HepG2 (cell line): ENCODE results near the gene SLC34A3. TPM values are rescaled to one million over a fixed set of nuclear protein-coding genes. Genes with fewer than 3 reads are reported as not detected.

ENCODE experiments used
- ATF7-NPFF ChIP-seq: sonication (generic); formaldehyde crosslinking; IDR thresholded peaks from 2 replicates; pipeline ENCODE4 v1.8.1; 2023; ENCODE audit warnings: mild to moderate bottlenecking, low read depth, missing genetic modification reagents, moderate library complexity
- EHMT2 ChIP-seq: fragments of 200-600 bp; sonication (generic); IDR thresholded peaks from 2 replicates; pipeline ENCODE4 v1.7.0; 2017; ENCODE audit warnings: antibody characterized with exemption, low read depth, low read length, borderline replicate concordance
- FOSL2 ChIP-seq: sonication (generic); formaldehyde crosslinking; IDR thresholded peaks from 2 replicates; pipeline ENCODE4 v1.4.0; 2020; ENCODE audit warnings: missing genetic modification reagents
- GABPB1 ChIP-seq: IDR thresholded peaks from 2 replicates; pipeline ENCODE4 v1.6.1; 2016; ENCODE audit warnings: mild to moderate bottlenecking, missing genetic modification reagents, moderate library complexity, missing compliant biosample characterization
- GZF1 ChIP-seq: sonication (generic); formaldehyde crosslinking; IDR thresholded peaks from 2 replicates; pipeline ENCODE4 v1.5.1; 2020; ENCODE audit warnings: mild to moderate bottlenecking, missing genetic modification reagents
- HDAC6 ChIP-seq: fragments of 200-600 bp; sonication (generic); IDR thresholded peaks from 2 replicates; pipeline ENCODE4 v1.7.0; 2017; ENCODE audit warnings: mild to moderate bottlenecking, antibody characterized with exemption, low read length, low read depth
- KLF11 ChIP-seq: IDR thresholded peaks from 2 replicates; pipeline ENCODE4 v1.6.1; 2016; ENCODE audit warnings: missing compliant biosample characterization
- MTA1 ChIP-seq: sonication (generic); formaldehyde crosslinking; IDR thresholded peaks from 2 replicates; pipeline ENCODE4 v1.4.0; 2020; ENCODE audit warnings: missing genetic modification reagents, mild to moderate bottlenecking, borderline replicate concordance
- SAP130 ChIP-seq: IDR thresholded peaks from 2 replicates; pipeline ENCODE4 v1.6.1; 2016; ENCODE audit warnings: low read depth
- SIN3B ChIP-seq: fragments of 150-350 bp; IDR thresholded peaks from 2 replicates; pipeline ENCODE4 v1.6.1; 2014; ENCODE audit warnings: low read length
- TCF12 ChIP-seq, 2 experiments: fragments of 450-650 bp in 1 of 2; sonication (generic) in 1 of 2; formaldehyde crosslinking in 1 of 2; IDR thresholded peaks; 2 replicates each; pipeline versions ENCODE4 v1.6.1 to v1.8.0; 2017 to 2022; ENCODE audit warnings: antibody characterized with exemption in 1 of 2, mild to moderate bottlenecking in 1 of 2, missing genetic modification reagents in 1 of 2, moderate library complexity in 1 of 2
- ZMAT3 ChIP-seq: sonication (generic); formaldehyde crosslinking; conservative IDR thresholded peaks from 2 replicates; pipeline ENCODE4 v1.7.0; 2021; ENCODE audit warnings: missing genetic modification reagents
- ZNF260 ChIP-seq: sonication (generic); formaldehyde crosslinking; IDR thresholded peaks from 2 replicates; pipeline ENCODE4 v1.4.0; 2020; ENCODE audit warnings: missing genetic modification reagents, low read depth, mild to moderate bottlenecking, borderline replicate concordance
- ZNF33B ChIP-seq: sonication (generic); formaldehyde crosslinking; IDR thresholded peaks from 2 replicates; pipeline ENCODE4 v1.5.1; 2020; ENCODE audit warnings: mild to moderate bottlenecking, missing genetic modification reagents
- ZNF557 ChIP-seq: sonication (generic); formaldehyde crosslinking; IDR thresholded peaks from 2 replicates; pipeline ENCODE4 v1.4.0; 2020; ENCODE audit warnings: missing genetic modification reagents
- ZNF598 ChIP-seq: sonication (generic); formaldehyde crosslinking; IDR thresholded peaks from 2 replicates; pipeline ENCODE4 v1.5.1; 2020; ENCODE audit warnings: mild to moderate bottlenecking, missing genetic modification reagents, borderline replicate concordance
- ZNF777 ChIP-seq: sonication (generic); formaldehyde crosslinking; IDR thresholded peaks from 2 replicates; pipeline ENCODE4 v1.4.0; 2020; ENCODE audit warnings: missing genetic modification reagents
- ZNF782 ChIP-seq: sonication (generic); formaldehyde crosslinking; IDR thresholded peaks from 2 replicates; pipeline ENCODE4 v1.4.0; 2020; ENCODE audit warnings: missing genetic modification reagents, mild to moderate bottlenecking, borderline replicate concordance
- ZNF841 ChIP-seq: sonication (generic); formaldehyde crosslinking; IDR thresholded peaks from 2 replicates; pipeline ENCODE4 v1.8.1; 2023; ENCODE audit warnings: missing genetic modification reagents, borderline replicate concordance
- polyA plus RNA-seq, 8 experiments: library from polyadenylated mRNA; depleted of rRNA in 3 of 8; stranded (reverse) in 7 of 8; unstranded in 1 of 8; fragments of >200 nt; fragmentation: Illumina TruSeq in 4 of 8; extraction: Trizol in 4 of 8; gene quantifications; 2 replicates each; pipeline versions ENCODE4 v1.2.1 to v1.2.3, GENCODE V29; 2011 to 2016; ENCODE audit warnings: low read depth in 4 of 8, missing spikeins in 1 of 8, mixed read lengths in 1 of 8; ENCODE audit not compliant: insufficient read depth in 1 of 8
- total RNA-seq, 5 experiments: library from RNA; depleted of rRNA; stranded (reverse); fragments of >200 nt; fragmentation: Illumina TruSeq; extraction: Trizol; gene quantifications; 2 replicates each; pipeline ENCODE4 v1.2.3, GENCODE V29; 2016; ENCODE audit warnings: low read depth in 1 of 5
- TF ChIP-seq, protein P1 (sequence below): fragments of 450-650 bp; IDR thresholded peaks from 2 replicates; pipeline ENCODE4 v1.6.1; 2016
- TF ChIP-seq, protein P2 (sequence below): IDR thresholded peaks from 2 replicates; pipeline ENCODE4 v1.6.1; 2016; ENCODE audit warnings: missing genetic modification reagents, missing compliant biosample characterization
- TF ChIP-seq, protein P3 (sequence below): sonication (generic); formaldehyde crosslinking; IDR thresholded peaks from 2 replicates; pipeline ENCODE4 v1.8.1; 2023; ENCODE audit warnings: missing genetic modification reagents, inconsistent platforms, borderline replicate concordance
- TF ChIP-seq, protein P4 (sequence below): sonication (generic); formaldehyde crosslinking; conservative IDR thresholded peaks from 2 replicates; pipeline ENCODE4 v1.5.0; 2020; ENCODE audit warnings: missing genetic modification reagents

The SLC34A3 gene
- total and polyA plus RNA-seq, 2 of the 13 experiments (the other 11 are each of a cell fraction or from before 2014, with no cell fraction given), result 0.07 to 1.0 TPM

DNA sequence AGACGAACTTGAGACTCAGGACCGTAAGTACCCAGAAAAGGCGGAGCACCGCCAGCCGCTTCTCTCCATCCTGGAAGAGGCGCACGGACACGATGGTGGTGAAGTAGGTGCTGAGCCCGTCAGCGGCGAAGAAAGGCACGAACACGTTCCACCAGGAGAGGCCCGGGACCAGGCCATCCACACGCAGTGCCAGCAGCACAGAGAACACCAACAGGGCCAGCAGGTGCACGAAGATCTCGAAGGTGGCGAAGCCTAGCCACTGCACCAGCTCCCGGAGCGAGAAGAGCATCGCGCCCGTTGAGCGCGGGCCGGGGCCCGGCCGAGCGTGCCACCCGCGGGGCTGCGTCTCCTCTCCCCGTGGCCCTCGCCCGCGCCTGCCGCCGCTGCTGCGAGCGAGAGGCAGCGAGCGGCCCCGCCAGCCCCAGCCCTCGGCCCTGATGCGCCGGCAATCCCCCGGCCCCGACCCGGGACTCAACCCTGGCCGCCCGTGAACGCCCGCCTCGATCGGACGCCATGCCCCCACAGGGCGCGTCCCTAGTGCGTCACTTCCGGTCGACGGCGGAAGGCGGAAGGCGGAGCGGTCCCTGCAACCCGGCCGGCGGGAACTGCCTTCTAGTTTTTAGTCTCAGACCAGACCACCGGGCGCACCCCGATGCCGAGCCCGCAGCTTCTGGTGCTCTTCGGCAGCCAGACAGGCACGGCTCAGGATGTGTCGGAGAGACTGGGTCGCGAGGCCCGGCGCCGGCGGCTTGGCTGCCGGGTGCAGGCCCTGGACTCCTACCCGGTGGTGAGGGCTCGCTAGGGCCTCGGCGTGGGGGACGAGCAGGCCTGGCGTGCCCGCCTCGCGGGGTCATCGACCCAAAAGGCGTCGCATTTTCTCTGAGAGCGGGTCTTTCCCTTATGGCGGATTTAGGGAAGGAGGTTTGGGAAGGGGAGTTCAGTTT is 25.3 kb upstream of the SLC34A3 start, which contains the start of the genes NDOR1 and TMEM203 (continued):
- TF ChIP-seq, protein P1, sequence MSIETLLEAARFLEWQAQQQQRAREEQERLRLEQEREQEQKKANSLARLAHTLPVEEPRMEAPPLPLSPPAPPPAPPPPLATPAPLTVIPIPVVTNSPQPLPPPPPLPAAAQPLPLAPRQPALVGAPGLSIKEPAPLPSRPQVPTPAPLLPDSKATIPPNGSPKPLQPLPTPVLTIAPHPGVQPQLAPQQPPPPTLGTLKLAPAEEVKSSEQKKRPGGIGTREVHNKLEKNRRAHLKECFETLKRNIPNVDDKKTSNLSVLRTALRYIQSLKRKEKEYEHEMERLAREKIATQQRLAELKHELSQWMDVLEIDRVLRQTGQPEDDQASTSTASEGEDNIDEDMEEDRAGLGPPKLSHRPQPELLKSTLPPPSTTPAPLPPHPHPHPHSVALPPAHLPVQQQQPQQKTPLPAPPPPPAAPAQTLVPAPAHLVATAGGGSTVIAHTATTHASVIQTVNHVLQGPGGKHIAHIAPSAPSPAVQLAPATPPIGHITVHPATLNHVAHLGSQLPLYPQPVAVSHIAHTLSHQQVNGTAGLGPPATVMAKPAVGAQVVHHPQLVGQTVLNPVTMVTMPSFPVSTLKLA, result 0 out of 2 replicates have a peak, but pooled peaks have one; percentile 18
- no peak for TF ChIP-seq ZNF841 (CRISPR knock-in tag)
- peak; percentile 98 for TF ChIP-seq GABPB1
- TF ChIP-seq ZNF557 (CRISPR knock-in tag), result no peak
- TF ChIP-seq MTA1 (CRISPR knock-in tag), result no peak
- peak; percentile 99 for TF ChIP-seq SAP130
- peak; percentile 14; the same call in 1 of the 2 replicates for TF ChIP-seq FOSL2
- TF ChIP-seq EHMT2, result no peak
- no peak for TF ChIP-seq TCF12 (IDR thresholded peaks at IDR 0.05)
- 0 out of 2 replicates have a peak, but pooled peaks have one; percentile 28 for TF ChIP-seq TCF12 (CRISPR knock-in tag; IDR thresholded peaks at IDR 0.05)
- TF ChIP-seq, protein P2, sequence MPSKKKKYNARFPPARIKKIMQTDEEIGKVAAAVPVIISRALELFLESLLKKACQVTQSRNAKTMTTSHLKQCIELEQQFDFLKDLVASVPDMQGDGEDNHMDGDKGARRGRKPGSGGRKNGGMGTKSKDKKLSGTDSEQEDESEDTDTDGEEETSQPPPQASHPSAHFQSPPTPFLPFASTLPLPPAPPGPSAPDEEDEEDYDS, result 0 out of 2 replicates have a peak, but pooled peaks have one; percentile 26
- peak; percentile 49; the same call in 1 of the 2 replicates for TF ChIP-seq GZF1 (CRISPR knock-in tag)
- TF ChIP-seq HDAC6, result no peak
- TF ChIP-seq ZNF33B, result peak; percentile 33; the same call in 1 of the 2 replicates
- 0 out of 2 replicates have a peak, but pooled peaks have one; percentile 39 for TF ChIP-seq KLF11
- TF ChIP-seq, protein P3, sequence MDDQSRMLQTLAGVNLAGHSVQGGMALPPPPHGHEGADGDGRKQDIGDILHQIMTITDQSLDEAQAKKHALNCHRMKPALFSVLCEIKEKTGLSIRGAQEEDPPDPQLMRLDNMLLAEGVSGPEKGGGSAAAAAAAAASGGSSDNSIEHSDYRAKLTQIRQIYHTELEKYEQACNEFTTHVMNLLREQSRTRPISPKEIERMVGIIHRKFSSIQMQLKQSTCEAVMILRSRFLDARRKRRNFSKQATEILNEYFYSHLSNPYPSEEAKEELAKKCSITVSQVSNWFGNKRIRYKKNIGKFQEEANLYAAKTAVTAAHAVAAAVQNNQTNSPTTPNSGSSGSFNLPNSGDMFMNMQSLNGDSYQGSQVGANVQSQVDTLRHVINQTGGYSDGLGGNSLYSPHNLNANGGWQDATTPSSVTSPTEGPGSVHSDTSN, result no peak
- TF ChIP-seq SIN3B, result peak; percentile 96
- TF ChIP-seq ZMAT3 (CRISPR knock-in tag), result no peak
- TF ChIP-seq ZNF782 (CRISPR knock-in tag), result no peak
- TF ChIP-seq ZNF777 (CRISPR knock-in tag), result peak; percentile 81
- TF ChIP-seq, protein P4, sequence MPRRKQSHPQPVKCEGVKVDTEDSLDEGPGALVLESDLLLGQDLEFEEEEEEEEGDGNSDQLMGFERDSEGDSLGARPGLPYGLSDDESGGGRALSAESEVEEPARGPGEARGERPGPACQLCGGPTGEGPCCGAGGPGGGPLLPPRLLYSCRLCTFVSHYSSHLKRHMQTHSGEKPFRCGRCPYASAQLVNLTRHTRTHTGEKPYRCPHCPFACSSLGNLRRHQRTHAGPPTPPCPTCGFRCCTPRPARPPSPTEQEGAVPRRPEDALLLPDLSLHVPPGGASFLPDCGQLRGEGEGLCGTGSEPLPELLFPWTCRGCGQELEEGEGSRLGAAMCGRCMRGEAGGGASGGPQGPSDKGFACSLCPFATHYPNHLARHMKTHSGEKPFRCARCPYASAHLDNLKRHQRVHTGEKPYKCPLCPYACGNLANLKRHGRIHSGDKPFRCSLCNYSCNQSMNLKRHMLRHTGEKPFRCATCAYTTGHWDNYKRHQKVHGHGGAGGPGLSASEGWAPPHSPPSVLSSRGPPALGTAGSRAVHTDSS (CRISPR knock-in tag), result no peak; the same call in 1 of the 2 replicates
- TF ChIP-seq ATF7-NPFF, result peak; percentile 71; the same call in 1 of the 2 replicates
- TF ChIP-seq ZNF598 (CRISPR knock-in tag), result 0 out of 2 replicates have a peak, but pooled peaks have one; percentile 34
- no peak for TF ChIP-seq ZNF260
